Activated CD8-positive, alpha-beta memory T cell treated with anti-CD3 and anti-CD28 coated beads for 36 hours (primary cell): ENCODE data around the gene ABHD13. TPM values are rescaled to one million over a fixed set of nuclear protein-coding genes. Genes with fewer than 3 reads are reported as not detected.
"Not testable (repeated sequence)": the region's sequence is repeated elsewhere in the genome, so short reads cannot be mapped to it uniquely, and the experiment has no call there.

Experiments
- CTCF ChIA-PET: fragments of 350-600 bp; sonication (Branson Sonifier 250); formaldehyde crosslinking; loops from one replicate; lab custom pipeline; 2021; ENCODE audit warnings: antibody characterized with exemption; lab: Charles Lee
- POLR2A ChIA-PET: fragments of 350-600 bp; sonication (Branson Sonifier 250); formaldehyde crosslinking; loops from one replicate; lab custom pipeline; 2021; ENCODE audit warnings: antibody characterized with exemption; lab: Charles Lee
- total RNA-seq, 2 experiments: library from RNA; stranded (reverse); gene quantifications; one replicate each; pipeline ENCODE4 v1.2.3, GENCODE V29; 2021

Gene ABHD13
- total RNA-seq, 2 experiments from 2014 or later = 5.3 to 5.6 TPM

DNA sequence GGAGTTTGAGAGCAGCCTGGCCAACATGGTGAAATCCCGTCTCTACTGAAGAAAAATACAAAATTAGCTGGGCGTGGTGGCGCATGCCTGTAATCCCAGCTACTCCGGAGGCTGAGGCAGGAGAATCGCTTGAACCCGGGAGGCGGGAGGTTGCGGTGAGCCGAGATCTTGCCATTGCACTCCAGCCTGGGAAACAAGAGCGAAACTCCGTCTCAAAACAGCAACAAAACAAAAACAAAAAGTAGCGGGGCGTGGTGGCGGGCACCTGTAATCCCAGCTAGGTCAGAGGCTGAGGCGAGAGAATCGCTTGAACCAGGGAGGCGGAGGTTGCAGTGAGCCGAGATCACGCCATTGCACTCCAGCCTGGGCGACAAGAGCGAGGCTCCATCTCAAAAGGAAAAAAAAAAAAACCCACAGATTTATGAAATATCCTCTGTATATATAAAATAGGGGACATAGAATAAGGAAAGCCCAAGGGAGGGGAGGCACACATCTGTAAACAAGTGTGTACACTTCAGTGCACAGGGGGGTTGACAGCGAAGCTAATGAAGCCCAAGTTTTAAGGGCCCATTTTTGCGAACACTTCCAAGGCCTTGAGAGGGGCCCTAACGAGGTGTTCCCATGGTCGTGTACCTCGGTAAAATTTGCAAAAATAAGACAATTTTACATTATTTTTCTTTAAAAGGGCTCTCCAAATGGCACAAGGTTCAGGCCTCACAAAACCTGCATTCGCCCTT is 717 bp upstream of the ABHD13 start:
- CTCF ChIA-PET = interaction anchor here (1.2 to 1.5 kb wide), 2 partner anchors 8 to 38 kb away, joined by 3 read pairs; no protein-coding TSS in a partner anchor
- POLR2A ChIA-PET = not testable (repeated sequence)

DNA sequence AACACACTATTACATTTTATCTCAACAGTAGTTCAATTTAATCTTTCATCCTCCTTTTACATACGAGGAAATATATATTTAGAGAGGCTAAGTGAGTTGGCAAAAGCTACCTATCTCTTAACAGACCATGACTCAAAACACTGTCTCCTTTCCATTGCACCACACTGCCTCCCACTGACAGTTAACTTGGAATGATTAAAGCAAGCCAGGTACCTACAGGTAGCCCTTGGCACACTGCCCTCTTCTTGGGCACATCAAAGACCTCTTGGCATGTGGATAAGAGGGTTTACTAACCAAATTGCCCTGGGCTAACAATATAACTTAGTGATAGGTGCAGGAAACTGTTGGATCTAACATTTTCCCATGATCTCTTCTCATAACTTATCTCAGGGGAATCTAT is 1.8 kb downstream of the ABHD13 start:
- CTCF ChIA-PET = no interaction called here
- POLR2A ChIA-PET = no interaction called here

DNA sequence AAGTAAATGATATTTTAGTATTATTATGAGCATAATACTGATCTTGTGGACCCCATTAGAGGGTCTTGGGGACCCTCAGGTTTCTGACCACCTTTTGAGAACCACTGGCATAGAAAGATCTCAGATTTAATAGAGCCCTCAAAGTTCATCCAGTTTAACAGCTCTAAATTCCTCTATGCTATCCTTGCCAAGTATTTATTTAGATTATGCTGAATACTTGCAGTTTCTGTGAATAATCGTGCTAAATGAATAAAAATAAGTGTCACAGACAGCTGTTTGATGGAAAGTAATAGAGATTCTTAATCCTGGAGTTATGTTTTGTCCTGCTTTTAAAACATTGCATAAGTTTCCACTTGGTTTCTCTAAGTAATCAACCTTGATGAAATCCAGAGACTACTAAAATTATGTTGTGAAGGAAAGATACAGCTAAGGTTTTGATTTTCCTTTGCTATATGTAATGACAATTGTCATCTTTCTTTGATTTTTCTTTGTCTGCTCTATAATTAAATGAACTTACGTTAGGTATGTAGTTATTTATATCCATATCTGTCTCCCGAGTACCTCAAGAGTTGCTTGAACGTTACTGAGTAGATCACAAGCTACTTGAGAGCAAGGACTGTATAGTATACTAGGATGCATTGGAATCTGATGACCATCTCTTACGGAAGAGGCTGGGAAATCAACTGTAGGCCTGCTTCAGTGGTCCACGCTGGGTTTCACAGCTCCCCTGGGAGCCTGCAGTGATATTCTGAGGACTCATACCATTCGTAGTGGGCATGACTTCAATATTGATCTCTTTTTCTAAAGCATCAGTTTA is 5.7 kb downstream of the ABHD13 start:
- ChIA-PET POLR2A (no interaction called here), CTCF (no interaction called here)

DNA sequence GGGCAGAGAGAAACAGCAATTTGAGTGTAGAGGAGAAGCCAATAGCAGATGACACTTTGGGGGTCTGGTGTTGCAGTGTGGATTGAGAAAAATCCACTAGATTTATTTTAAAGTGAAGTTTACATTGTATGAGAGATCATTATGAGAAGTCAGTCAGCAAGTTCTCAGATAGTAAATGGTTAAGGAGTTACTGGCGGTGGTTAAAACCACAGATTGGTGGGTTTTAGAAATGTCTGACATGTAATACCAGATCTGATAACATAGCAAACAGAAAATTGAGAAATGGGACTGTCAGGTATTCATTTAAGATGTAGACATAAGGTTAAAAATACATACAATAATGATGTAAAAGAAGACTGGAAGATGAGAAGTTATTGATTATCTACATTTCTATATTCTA is 7.2 kb downstream of the ABHD13 start:
- ChIA-PET POLR2A (no interaction called here), CTCF (no interaction called here)

DNA sequence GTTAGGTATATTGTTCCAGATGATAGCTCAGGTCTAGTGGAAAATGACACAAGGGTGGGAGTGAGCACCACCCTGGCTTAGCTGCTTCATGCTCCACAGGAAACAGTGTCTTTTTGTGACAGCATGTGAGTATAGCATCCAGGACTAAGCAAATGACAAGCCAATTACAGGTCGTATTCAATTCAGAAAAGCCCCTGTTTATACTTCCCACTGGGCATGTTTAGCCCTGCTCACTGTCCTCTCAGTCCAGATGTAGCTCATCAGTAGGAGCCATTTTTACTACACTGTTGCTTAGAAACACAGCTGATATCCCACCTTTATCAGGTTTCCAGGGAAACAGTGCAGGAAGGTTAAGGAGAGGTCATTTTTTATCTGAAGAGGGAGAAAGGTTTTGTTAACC is 8.0 kb downstream of the ABHD13 start:
- POLR2A ChIA-PET = no interaction called here
- CTCF ChIA-PET = no interaction called here

DNA sequence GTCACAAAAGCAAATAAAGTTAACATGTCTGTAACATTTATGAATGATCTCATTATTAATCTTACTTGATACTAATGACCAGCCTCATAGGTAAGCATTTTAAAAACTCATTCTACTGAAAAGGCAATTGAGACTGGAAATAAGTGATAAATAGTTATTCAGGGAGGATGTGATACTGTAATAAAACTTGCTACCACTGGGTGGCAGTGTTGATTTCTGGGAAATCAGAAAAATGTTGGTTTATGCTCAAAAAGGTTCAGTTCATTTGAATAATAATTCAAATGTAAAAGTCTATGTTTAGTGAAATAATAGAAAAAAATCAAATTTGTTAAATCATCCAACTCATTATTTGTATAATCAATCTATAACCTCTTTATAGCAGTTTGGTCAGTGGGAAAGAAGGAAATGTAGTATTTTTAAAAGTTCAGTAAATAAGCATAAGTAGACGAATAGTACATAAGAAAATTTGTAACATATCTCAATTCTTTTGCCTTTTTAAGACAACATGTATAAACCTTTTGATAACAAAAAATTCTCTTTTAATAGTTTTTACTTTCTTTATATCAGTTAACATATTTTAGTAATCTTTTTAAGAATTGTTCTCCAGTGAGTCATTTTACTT is 9.6 kb downstream of the ABHD13 start:
- ChIA-PET POLR2A (no interaction called here), CTCF (no interaction called here)

DNA sequence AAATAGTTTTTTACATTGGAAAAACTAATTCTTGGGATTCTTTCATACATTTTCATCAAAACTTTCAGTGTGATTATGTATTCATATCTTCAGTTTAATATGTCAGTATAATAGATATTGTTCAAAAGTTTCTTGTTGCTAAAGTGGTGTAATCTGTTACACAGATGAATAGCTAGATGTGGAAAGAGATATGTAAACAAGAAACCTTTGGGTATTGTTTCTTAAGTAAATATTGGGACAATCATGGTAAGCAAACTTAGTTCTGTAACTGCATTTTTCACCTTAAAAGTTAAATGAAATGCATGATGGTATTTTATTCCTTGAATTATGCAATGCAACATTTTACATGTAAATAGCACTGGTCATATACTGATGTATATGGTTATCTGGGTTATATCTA is 12.2 kb downstream of the ABHD13 start:
- CTCF ChIA-PET = no interaction called here
- POLR2A ChIA-PET = no interaction called here

DNA sequence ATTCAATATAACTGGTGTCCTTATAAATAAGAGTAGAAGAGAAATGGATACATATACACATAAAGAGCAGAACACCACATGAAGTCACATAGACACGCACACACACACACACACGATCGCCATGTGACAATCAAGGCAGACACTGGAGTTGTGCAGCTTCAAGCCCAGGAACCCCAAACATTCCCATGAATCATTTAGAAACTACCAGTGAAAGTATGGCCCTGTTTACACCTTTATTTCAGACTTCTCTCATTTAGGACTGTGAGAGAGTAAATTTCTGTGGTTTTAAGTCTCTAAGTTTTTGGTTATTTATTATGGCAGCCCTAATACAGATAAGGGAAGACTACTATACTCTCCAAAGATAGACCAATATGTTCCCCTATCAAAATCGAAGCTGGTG is 31.0 kb downstream of the ABHD13 start:
- ChIA-PET CTCF (no interaction called here), POLR2A (no interaction called here)

DNA sequence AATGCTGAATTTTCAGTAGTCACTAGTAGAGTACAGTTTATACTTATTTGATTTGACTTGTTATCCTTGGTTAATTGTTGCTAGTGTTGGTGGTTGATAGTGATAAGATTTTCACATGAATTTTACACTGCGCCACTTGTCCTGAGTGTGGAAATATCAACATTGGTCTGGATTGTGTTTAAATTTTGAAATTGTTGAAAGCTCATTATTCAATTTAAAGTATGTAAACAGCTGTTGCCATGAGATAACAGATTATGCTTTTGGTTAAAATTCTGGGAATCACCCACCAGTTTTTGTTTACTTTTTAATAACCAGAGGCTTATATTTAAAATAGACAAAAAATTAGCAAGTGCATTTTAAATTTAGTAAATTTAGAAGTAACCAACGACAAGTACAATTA is 39.1 kb downstream of the ABHD13 start:
- CTCF ChIA-PET = no interaction called here
- POLR2A ChIA-PET = no interaction called here

DNA sequence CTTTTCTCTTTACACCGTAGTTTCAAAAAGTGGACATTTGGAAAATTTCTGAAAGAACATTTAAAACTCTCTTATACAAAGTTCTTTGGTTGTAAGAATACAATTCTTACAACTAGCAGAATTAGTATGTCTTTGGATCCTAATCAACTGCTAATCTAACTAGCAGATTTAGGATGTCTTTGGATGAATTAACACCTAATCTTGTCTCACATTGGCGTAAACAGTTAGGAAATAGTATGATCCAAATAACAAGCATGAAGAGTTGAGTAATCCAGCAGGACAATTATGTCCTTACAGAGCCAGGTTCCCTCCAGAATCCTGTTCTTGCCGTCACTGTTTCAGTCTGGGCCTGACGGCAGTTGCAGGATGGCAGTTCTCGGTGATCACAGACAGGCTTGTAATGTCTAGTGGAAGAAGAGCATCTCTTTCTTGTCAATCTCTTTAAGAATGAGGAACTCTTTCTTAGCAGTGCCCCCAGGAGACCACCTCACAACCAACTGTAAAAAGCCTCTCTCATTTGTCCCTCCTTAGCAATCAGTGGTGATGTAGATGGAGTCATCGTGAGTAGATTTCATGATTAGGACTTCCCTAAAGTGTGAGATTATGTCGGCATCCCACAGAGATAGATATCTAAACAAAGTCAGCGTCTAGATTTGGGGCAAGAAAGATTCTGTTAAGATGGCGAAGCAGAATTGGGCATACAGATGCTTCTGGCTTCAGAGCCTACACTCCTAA is 45.6 kb downstream of the ABHD13 start:
- ChIA-PET CTCF (no interaction called here), POLR2A (no interaction called here)

DNA sequence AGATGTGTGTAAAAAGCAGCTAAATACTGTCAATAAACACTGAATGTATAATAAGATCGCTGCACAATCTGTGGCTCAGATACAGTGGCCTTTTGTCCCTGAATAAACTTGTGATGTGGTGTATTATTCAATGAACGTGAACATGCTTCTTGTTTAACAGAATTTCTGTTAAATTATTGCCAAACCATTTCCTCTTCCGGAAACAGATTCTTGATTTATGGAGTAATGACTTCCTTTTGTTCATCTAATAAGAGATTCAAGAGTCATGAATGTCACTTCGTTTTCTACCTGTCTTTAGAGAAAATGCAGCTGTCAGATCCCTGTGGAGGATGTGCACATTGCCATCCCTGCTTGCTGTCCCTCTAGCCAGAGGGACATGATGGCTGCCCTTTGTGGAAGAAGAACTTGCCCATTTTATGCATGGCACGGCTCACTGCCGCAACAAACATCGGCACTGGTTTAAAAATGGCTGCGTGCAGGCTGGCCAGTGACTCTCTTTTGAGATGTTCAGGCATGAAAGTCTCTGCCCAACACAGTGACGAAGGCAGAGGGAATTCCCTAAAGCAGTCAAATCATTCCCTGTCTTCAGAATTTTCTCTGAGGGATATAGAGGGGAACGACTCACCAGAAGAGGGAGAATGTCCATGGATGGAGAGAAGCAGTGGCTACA is 48.3 kb downstream of the ABHD13 start:
- ChIA-PET CTCF (no interaction called here), POLR2A (no interaction called here)

DNA sequence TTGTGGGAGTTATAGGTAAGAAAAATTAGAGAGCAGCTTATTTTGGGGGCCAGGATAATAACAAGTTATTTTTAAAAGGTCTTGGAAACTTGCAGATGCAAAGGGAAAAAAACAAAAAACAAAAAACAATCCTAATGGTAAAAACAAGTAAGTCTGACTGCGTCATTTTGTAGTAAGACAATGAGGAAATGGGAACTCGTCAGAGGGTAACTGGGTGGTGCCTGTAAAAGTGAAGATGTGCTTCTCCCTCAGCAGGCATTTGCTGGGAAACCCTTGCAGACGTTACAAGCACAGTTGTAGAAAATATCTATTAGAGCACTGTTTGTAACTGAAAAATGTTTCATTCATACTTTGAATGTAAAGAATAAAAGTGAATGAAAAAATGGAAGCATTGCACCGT is 49.2 kb downstream of the ABHD13 start:
- CTCF ChIA-PET = no interaction called here
- POLR2A ChIA-PET = no interaction called here

DNA sequence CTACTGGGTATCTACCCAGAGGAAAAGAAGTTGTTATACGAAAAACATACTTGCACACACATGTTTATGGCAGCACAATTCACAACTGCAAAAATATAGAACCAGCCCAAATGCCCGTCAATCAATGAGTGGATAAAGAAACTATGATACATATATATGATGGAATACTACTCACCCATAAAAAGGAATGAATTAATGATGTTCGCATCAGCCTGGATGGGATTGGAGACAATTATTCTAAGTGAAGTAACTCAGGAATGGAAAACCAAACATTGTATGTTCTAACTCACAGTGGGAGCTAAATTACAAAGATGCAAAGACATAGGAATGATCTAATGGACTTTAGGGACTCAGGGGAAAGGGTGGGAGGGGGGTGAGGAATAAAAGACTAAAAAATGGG is 49.7 kb downstream of the ABHD13 start:
- POLR2A ChIA-PET = not testable (repeated sequence)

DNA sequence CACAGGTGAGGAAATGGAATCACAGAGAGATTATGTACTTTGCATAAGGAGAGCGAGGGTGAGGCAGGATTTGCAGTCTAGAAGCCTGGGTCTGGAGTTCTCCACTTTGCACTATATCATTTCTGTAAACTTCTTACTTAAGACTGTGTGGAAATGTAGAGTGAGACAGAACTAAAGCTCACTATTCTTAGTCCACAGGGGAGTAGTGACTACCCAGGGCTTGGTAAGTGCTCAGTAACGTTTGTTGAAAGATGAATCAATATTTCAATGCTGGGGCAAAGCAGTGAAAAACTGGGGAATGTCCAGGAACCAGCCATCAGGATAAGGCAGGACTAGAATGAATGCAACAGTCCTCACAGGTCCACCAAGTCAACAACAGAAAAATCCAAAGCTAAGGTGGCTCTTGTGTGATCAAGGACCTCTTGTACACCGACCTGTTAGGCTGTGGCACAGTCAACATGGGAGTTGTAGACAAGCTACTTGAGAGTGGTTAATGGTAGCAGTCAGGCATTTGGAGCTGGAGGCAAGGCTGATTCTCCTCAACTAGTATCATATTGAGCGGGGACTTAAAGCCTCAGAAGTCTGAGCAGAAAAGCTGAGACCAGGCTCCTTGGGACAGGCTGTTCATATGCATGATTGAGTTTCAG is 50.4 kb downstream of the ABHD13 start:
- POLR2A ChIA-PET = no interaction called here
- CTCF ChIA-PET = no interaction called here

More for the DNA sequence above, 49.7 kb downstream of the ABHD13 start:
- CTCF ChIA-PET = not testable (repeated sequence)

DNA sequence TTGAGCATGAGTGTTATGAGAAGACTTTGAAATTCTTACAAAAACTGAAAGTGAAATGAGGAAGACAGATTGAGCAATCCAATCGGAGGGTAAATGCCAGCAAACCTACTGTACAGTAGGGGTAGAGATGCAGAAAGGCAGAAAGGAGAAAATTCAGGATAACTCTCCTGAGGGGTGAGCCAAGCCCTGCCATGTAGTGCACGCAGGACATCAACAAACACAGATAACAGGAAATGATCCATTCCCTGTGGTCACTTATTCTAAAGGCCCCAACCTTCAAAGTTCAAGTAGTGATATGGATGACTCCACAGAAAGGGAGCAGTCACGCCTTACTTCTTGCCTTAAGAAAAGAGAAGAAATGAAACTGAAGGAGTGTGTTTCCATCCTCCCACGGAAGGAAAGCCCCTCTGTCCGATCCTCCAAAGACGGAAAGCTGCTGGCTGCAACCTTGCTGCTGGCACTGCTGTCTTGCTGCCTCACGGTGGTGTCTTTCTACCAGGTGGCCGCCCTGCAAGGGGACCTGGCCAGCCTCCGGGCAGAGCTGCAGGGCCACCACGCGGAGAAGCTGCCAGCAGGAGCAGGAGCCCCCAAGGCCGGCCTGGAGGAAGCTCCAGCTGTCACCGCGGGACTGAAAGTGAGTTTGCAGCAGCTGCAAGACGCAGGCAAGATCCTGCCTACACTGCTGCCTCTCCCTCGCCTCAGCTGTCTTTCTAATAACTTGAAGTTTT is 51.6 kb downstream of the ABHD13 start, which contains the start of gene TNFSF13B:
Gene TNFSF13B (plus strand): TSS at position 118 of the 728 bp plus-strand sequence. CDS start 178 bp downstream, at position 296.
- POLR2A ChIA-PET = no interaction called here
- CTCF ChIA-PET = no interaction called here

DNA sequence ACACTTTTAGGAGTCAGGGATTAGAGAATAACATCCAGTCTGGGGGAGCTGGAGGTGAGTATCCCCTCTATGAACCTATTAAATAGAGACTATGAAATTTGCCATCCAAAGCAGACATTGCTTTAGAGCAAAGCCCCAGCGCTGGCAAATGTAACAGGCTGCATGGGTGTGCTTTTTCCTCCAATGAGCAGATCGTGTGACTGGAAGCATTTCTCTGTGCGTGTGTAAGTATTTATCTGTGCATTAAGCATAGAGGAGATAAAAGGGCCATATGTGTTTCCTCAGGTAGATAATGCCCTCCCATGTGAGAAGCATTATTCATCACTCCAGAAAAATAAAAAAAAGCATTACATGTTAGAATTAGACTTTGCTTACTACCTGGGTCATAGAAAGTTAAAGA is 52.2 kb downstream of the ABHD13 start:
- CTCF ChIA-PET = no interaction called here
- POLR2A ChIA-PET = no interaction called here

DNA sequence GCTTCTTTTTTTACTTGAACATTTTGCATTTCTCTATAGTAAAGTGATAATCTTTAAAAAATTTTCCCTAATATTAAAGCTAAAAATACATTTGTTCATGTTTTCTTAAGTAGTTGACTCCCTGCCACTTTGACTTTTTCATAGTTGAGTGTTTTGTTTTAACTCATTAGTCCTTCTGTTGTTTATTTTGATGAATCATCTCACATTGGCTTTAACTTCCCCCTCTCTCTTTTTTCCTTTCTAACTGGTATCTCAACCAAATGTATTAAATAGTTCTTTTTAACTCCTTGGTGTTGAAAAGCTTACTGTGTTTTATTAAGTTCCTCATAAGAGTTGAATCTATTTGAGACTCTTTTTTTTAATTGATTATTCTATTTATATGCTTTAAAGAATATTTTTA is 54.1 kb downstream of the ABHD13 start:
- POLR2A ChIA-PET = no interaction called here
- CTCF ChIA-PET = no interaction called here

DNA sequence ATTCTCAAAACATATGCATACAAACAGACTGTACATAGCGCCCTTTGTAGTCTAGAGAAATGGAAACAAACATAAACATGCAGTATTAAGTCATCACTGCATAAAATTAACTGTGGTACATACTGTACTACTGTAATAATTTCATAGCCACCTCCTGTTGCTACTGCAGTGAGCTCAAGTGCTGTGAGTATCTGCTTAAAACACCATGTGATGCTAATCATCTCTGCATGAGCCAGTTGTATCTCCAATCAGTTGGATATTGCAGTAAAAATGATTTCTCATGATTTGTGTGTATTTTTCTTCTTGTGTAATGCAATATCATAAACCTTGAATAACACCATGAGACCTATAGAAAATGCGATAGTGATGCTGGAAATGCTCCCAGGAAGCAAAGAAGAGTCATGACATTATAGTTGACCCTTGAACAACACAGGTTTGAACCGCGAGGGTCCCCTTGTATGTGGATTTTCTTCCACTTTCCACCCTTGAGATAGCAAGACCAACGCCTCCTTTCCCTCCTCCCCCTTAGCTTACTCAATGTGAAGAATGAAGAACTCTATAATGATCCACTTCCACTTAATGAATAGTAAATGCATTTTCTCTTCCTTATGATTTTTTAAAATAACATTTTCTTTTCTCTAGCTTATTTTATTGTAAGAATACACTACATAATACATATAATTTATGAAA is 55.4 kb downstream of the ABHD13 start:
- ChIA-PET POLR2A (no interaction called here), CTCF (no interaction called here)
